Neural cell (in vitro differentiated cells): ENCODE measurements around the gene HOXB1. TPM values are rescaled to one million over a fixed set of nuclear protein-coding genes. Genes with fewer than 3 reads are reported as not detected.

Experiments
- H2AFZ ChIP-seq: fragments of 200-600, 300-800 bp; sonication (generic), shearing (Covaris generic); 2 replicates; pipeline ENCODE4 v1.6.0; 2014; ENCODE audit warnings: low read depth, mild to moderate bottlenecking, antibody characterized with exemption, low read length, moderate library complexity
- H3F3A ChIP-seq: fragments of 200-600 bp; shearing (Covaris generic); 2 replicates; pipeline ENCODE4 v1.6.1; 2016; ENCODE audit warnings: mild to moderate bottlenecking, moderate library complexity, mixed read lengths, antibody characterized with exemption, low read length; ENCODE audit not compliant: insufficient read depth, poor library complexity, severe bottlenecking
- H3K27ac ChIP-seq: fragments of 200-600, 300-800 bp; sonication (generic), shearing (Covaris generic); 2 replicates; pipeline ENCODE4 v1.5.1; 2014; ENCODE audit warnings: mild to moderate bottlenecking, low read length, moderate library complexity
- H3K27me3 ChIP-seq: fragments of 300-800, 200-600 bp; sonication (generic), shearing (Covaris generic); 2 replicates; pipeline ENCODE4 v1.6.0; 2014; ENCODE audit warnings: mild to moderate bottlenecking, low read depth, low read length, moderate library complexity; ENCODE audit not compliant: insufficient read depth
- H3K36me3 ChIP-seq: fragments of 300-800, 200-600 bp; sonication (generic), shearing (Covaris generic); 2 replicates; pipeline ENCODE4 v1.5.1; 2014; ENCODE audit warnings: mild to moderate bottlenecking, antibody characterized with exemption, low read length, moderate library complexity; ENCODE audit not compliant: insufficient read depth
- H3K4me2 ChIP-seq: fragments of 300-800, 200-600 bp; sonication (generic), shearing (Covaris generic); 2 replicates; pipeline ENCODE4 v1.6.0; 2014; ENCODE audit warnings: mild to moderate bottlenecking, low read length
- H3K4me3 ChIP-seq: fragments of 300-800, 200-600 bp; sonication (generic), shearing (Covaris generic); 2 replicates; pipeline ENCODE4 v1.5.1; 2014; ENCODE audit warnings: mild to moderate bottlenecking, low read length, moderate library complexity
- H3K79me2 ChIP-seq: fragments of 200-600 bp; shearing (Covaris generic); replicated peaks from 2 replicates; pipeline ENCODE4 v1.6.0; 2014; ENCODE audit warnings: mild to moderate bottlenecking, low read length, moderate library complexity; ENCODE audit not compliant: insufficient read depth
- H3K9ac ChIP-seq: fragments of 300-800, 200-600 bp; sonication (generic), shearing (Covaris generic); 2 replicates; pipeline ENCODE4 v1.6.1; 2016; ENCODE audit warnings: mild to moderate bottlenecking, low read length, mixed read lengths
- H3K9me2 ChIP-seq: fragments of 200-600 bp; shearing (Covaris generic); 2 replicates; pipeline ENCODE4 v1.6.1; 2016; ENCODE audit warnings: mild to moderate bottlenecking, low read length, mixed read lengths; ENCODE audit not compliant: insufficient read depth
- H3K9me3 ChIP-seq: fragments of 200-600, 300-800 bp; sonication (generic), shearing (Covaris generic); 2 replicates; pipeline ENCODE4 v1.6.1; 2016; ENCODE audit warnings: mild to moderate bottlenecking, mixed run types, low read length, moderate library complexity, mixed read lengths
- H4K20me1 ChIP-seq: fragments of 200-600 bp; shearing (Covaris generic); 2 replicates; pipeline ENCODE4 v1.6.1; 2016; ENCODE audit warnings: mild to moderate bottlenecking, mixed run types; ENCODE audit not compliant: insufficient read depth
- EP300 ChIP-seq: fragments of 450-650 bp; conservative IDR thresholded peaks from 2 replicates; pipeline ENCODE4 v1.6.1; 2014; ENCODE audit warnings: antibody characterized with exemption, mild to moderate bottlenecking, moderate library complexity; ENCODE audit not compliant: poor library complexity, severe bottlenecking
- EZH2 ChIP-seq: fragments of 200-600, 300-800 bp; shearing (Covaris generic), sonication (generic); IDR thresholded peaks from 2 replicates; pipeline ENCODE4 v1.6.1; 2014; ENCODE audit warnings: antibody characterized with exemption, low read length, borderline replicate concordance, mild to moderate bottlenecking; ENCODE audit not compliant: insufficient read depth, poor library complexity, severe bottlenecking
- MXI1 ChIP-seq: fragments of 450-650 bp; conservative IDR thresholded peaks from 2 replicates; pipeline ENCODE4 v1.6.1; 2014; ENCODE audit warnings: antibody characterized with exemption, mild to moderate bottlenecking; ENCODE audit not compliant: poor library complexity, severe bottlenecking
- POLR2AphosphoS5 ChIP-seq: IDR thresholded peaks from 2 replicates; pipeline ENCODE4 v1.6.1; 2012
- RAD21 ChIP-seq: fragments of 450-650 bp; conservative IDR thresholded peaks from 2 replicates; pipeline ENCODE4 v1.6.1; 2014; ENCODE audit warnings: antibody characterized with exemption, mild to moderate bottlenecking, moderate library complexity
- SMC3 ChIP-seq: fragments of 450-650 bp; conservative IDR thresholded peaks from 2 replicates; pipeline ENCODE4 v1.6.1; 2014; ENCODE audit warnings: antibody characterized with exemption, mild to moderate bottlenecking, moderate library complexity; ENCODE audit not compliant: poor library complexity
- polyA plus RNA-seq: library from polyadenylated mRNA; depleted of rRNA; stranded (reverse); fragments of >200 nt; gene quantifications from 2 replicates; pipeline ENCODE4 v1.2.3, GENCODE V29; 2014
- TF ChIP-seq, protein P1 (sequence below): IDR thresholded peaks from 2 replicates; pipeline ENCODE4 v1.6.1; 2012; ENCODE audit warnings: borderline replicate concordance
- TF ChIP-seq, protein P2 (sequence below): fragments of 450-650 bp; IDR thresholded peaks from 2 replicates; pipeline ENCODE4 v1.5.1; 2014; ENCODE audit warnings: antibody characterized with exemption, mild to moderate bottlenecking, moderate library complexity; ENCODE audit not compliant: poor library complexity, severe bottlenecking

HOXB1 gene
- polyA plus RNA-seq, 1 donor from 2014 or later, result not detected

DNA sequence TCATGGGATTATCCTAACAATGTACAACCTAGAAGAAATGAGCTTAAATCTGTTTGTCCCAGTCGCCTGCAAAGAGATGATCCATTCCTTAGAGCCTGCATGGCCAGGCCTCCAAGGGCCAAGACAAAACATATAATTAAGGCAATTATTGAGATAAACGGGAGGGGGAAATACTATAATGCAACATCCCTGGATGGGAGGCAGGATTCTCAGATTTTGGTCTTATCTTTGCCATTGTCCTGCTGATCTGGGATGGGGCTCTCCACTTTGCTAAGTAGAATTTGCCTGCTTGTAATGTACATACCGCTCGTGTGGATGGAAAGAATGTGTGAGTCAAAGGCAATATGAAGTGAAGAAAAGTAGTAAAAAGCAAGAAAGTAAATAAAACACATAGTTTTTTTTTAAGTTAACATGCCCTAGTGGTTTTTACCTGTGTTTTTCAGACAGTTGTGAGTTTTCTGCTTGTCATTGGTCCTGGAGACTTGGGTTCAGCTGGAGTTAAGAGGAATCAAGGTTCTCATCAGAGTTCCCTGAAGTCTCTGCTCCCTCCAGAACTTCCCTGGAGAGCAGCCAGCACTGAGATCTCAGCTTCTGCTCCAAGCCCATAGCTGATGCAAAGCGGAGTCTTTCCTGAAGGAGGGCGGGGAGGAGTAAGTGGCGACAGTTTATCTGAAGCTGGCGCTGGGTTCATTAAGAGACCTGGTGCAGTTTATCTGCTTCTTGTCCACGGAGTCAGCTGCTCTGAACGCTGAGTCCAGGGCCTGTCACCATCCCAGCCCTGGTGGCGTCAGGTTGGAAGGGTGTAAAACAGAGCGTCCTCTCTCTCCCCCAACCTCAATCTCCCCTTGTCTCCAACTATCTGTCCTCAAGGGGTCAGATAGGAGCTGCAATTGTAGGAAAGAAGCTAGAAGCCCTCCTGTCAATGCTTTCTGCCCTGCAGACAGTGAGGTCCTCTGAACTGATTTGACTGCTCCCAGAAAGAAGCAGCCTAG, 30.1 kb downstream of the HOXB1 start:
- Histone ChIP-seq H3F3A (no peaks in the 10 kb centered on the region), H3K4me2 (no peak overlapping the region), H3K9me3 (no peaks in the 10 kb centered on the region), H4K20me1 (no peaks in the 10 kb centered on the region), H3K79me2 (no peaks in the 10 kb centered on the region), H3K27me3 (peaks cover 57% of the 10 kb centered on the region), H3K4me3 (no peak overlapping the region), H3K9me2 (no peaks in the 10 kb centered on the region), H3K27ac (no peak overlapping the region), H3K9ac (no peak overlapping the region), H2AFZ (no peak overlapping the region), H3K36me3 (no peaks in the 10 kb centered on the region)
- TF ChIP-seq RAD21, result no peak
- TF ChIP-seq EZH2, result no peak
- no peak for TF ChIP-seq MXI1
- TF ChIP-seq, protein P1, sequence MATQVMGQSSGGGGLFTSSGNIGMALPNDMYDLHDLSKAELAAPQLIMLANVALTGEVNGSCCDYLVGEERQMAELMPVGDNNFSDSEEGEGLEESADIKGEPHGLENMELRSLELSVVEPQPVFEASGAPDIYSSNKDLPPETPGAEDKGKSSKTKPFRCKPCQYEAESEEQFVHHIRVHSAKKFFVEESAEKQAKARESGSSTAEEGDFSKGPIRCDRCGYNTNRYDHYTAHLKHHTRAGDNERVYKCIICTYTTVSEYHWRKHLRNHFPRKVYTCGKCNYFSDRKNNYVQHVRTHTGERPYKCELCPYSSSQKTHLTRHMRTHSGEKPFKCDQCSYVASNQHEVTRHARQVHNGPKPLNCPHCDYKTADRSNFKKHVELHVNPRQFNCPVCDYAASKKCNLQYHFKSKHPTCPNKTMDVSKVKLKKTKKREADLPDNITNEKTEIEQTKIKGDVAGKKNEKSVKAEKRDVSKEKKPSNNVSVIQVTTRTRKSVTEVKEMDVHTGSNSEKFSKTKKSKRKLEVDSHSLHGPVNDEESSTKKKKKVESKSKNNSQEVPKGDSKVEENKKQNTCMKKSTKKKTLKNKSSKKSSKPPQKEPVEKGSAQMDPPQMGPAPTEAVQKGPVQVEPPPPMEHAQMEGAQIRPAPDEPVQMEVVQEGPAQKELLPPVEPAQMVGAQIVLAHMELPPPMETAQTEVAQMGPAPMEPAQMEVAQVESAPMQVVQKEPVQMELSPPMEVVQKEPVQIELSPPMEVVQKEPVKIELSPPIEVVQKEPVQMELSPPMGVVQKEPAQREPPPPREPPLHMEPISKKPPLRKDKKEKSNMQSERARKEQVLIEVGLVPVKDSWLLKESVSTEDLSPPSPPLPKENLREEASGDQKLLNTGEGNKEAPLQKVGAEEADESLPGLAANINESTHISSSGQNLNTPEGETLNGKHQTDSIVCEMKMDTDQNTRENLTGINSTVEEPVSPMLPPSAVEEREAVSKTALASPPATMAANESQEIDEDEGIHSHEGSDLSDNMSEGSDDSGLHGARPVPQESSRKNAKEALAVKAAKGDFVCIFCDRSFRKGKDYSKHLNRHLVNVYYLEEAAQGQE, result no peak

DNA sequence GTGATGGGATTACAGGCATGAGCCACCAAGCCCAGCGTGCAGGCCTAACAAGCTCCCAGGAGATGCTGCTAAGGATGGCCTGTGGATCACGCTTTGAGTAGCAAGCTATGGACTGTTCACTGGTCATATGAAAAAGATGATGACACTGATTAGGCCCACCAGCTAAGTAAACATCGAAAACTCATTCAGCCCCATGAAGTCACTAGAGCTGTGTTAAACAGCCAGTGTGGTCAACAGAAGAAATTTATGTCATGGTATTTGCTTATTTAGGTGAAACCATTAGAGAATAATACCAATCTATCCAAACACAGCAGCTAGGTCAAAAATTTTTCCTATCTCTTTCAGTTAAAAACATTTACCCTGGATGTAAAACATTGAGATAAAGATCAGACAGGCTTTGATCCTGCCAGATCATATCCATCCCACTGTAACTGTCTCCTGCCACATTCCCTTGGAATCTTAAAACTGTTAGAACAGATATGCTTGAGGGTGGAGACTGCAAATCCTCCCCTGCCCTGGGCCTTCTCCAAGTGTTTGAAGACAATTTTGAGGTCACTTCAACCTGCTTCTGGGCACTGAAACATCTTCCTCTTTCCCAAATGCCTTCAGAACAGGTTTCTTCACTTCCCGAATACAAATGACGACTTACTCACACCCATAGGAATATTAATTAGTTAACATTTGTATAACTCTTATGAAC, 30.9 kb downstream of the HOXB1 start:
- Histone ChIP-seq H3K79me2 (no peaks in the 10 kb centered on the region), H4K20me1 (no peaks in the 10 kb centered on the region), H3F3A (no peaks in the 10 kb centered on the region), H3K9me2 (no peaks in the 10 kb centered on the region), H3K36me3 (no peaks in the 10 kb centered on the region), H3K9me3 (no peaks in the 10 kb centered on the region), H3K4me3 (no peak overlapping the region), H3K27ac (no peak overlapping the region), H3K4me2 (no peak overlapping the region), H2AFZ (no peak overlapping the region), H3K27me3 (peaks cover 51% of the 10 kb centered on the region), H3K9ac (no peak overlapping the region)
- no peak for TF ChIP-seq MXI1
- TF ChIP-seq EP300, result no peak
- TF ChIP-seq, protein P2, sequence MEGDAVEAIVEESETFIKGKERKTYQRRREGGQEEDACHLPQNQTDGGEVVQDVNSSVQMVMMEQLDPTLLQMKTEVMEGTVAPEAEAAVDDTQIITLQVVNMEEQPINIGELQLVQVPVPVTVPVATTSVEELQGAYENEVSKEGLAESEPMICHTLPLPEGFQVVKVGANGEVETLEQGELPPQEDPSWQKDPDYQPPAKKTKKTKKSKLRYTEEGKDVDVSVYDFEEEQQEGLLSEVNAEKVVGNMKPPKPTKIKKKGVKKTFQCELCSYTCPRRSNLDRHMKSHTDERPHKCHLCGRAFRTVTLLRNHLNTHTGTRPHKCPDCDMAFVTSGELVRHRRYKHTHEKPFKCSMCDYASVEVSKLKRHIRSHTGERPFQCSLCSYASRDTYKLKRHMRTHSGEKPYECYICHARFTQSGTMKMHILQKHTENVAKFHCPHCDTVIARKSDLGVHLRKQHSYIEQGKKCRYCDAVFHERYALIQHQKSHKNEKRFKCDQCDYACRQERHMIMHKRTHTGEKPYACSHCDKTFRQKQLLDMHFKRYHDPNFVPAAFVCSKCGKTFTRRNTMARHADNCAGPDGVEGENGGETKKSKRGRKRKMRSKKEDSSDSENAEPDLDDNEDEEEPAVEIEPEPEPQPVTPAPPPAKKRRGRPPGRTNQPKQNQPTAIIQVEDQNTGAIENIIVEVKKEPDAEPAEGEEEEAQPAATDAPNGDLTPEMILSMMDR, result no peak
- no peak for TF ChIP-seq RAD21
- TF ChIP-seq EZH2, result no peak
- TF ChIP-seq POLR2AphosphoS5, result no peak
- TF ChIP-seq SMC3, result no peak
